K562 (cell line): ENCODE data around the gene SYMPK.

Experiments used
- BRCA1 ChIP-seq, 2 experiments: fragments of 450-650 bp in 1 of 2; sonication (generic) in 1 of 2; formaldehyde crosslinking in 1 of 2; IDR thresholded peaks; 2 replicates each; pipeline versions ENCODE4 v1.5.0 to v1.6.1; 2017 to 2020; ENCODE audit warnings: mild to moderate bottlenecking in 1 of 2, missing genetic modification reagents in 1 of 2
- CREM ChIP-seq: IDR thresholded peaks from 2 replicates; pipeline ENCODE4 v1.6.1; 2014; ENCODE audit warnings: antibody characterized with exemption, low read depth
- KLF16 ChIP-seq: IDR thresholded peaks from 2 replicates; pipeline ENCODE4 v1.6.1; 2016; ENCODE audit warnings: antibody characterized with exemption
- MEF2A ChIP-seq: IDR thresholded peaks from 2 replicates; pipeline ENCODE4 v1.6.1; 2011; ENCODE audit warnings: low read depth, mild to moderate bottlenecking, low read length, moderate library complexity; ENCODE audit not compliant: control insufficient read depth
- SMARCC2 ChIP-seq: fragments of 450-650 bp; IDR thresholded peaks from 2 replicates; pipeline ENCODE4 v1.6.1; 2017; ENCODE audit warnings: antibody characterized with exemption, moderate library complexity, mild to moderate bottlenecking, low read depth
- TF ChIP-seq, protein P1 (sequence below): sonication (generic); formaldehyde crosslinking; IDR thresholded peaks from 2 replicates; pipeline ENCODE4 v1.5.0; 2020; ENCODE audit warnings: missing genetic modification reagents

GRCh38 chr19:45866400-45867176, 3.6 kb upstream of the SYMPK start:
- TF ChIP-seq MEF2A: no peak
- no peak for TF ChIP-seq SMARCC2
- no peak for TF ChIP-seq KLF16
- TF ChIP-seq, protein P1, sequence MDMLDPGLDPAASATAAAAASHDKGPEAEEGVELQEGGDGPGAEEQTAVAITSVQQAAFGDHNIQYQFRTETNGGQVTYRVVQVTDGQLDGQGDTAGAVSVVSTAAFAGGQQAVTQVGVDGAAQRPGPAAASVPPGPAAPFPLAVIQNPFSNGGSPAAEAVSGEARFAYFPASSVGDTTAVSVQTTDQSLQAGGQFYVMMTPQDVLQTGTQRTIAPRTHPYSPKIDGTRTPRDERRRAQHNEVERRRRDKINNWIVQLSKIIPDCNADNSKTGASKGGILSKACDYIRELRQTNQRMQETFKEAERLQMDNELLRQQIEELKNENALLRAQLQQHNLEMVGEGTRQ: no peak
- TF ChIP-seq BRCA1 (IDR thresholded peaks at IDR 0.05): no peak
- TF ChIP-seq BRCA1 (CRISPR knock-in tag; IDR thresholded peaks at IDR 0.05): no peak
- TF ChIP-seq CREM: no peak
